Dedifferentiated amniotic fluid mesenchymal stem cell (primary cell): Measurements from ENCODE around the gene NPTXR.

Experiments
- DNase-seq: peaks from one replicate; pipeline ENCODE4 v3.0.0-alpha.2; 2016; ENCODE audit errors: extremely low spot score

NPTXR gene

DNA sequence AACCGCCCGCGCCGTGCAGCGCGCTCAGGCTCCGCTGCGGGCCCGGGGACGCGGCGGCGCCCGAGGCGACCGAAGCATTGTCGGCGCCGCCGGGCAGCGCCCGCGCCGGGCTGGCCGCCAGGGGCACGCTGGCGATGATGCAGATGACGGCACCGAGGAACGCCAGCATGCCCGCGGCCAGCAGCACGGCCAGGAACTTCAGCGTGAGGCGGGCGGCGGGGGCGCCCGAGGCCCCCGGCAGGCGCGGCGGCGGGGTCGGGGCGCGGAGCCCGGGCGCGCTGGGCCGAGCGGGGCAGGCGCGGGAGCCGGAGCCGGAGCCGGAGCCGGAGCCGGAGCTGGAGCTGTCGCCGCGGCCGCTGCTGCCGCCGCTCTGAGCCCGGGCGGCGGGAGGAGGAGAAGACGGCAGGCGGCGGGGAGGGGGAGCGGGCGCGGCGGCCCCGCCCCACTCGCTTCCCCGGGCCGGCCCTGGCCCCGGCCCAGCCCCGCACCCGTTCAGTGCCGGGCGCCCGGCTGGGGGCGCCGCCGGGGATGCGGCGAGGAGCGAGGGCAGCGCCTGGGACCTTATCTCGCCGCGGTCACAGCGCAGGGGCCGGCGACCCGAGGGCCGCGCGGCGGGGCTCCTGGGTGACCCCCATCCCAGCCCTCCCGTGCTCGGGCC is at the start of gene NPTXR:
Gene NPTXR (minus strand): TSS at position 372 of the 658 bp plus-strand sequence.
- no peak for DNase-seq

DNA sequence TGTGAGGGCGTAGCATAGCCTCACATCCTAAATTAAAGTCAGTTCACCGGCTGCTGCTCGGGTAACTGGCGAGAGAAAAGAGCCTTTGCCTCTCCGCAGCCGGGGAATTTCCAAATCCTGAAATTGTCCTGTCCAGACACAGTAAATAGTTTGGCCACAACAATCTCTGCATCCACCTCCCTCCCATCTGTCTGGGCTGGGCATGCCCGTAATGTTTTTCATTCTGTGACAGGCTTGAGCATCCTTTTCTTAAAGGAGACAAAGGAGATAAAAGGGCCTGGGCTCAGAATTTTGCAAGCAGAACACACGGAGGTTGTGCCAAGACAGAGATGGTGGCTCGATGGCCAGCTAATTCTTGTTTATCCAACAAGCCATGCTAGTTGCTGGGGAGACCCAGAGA is 47.4 kb upstream of the NPTXR start:
- DNase-seq, result no peak

DNA sequence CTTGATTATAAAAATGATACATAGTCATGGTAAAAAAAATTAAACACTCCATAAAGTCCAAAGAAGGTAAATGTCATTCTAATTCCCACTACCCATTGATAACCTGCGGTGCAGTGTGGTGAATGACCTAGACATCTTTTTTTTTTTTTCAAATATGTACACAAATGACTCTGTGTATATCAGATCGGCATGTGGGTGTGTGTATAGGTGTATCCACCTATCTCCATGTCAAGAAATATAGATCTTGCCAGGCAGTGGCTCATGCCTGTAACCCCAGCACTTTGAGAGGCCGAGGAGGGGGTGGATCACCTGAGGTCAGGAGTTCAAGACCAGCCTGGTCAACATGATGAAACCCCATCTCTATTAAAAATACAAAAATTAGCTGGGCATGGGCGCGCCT is 46.5 kb upstream of the NPTXR start:
- no peak for DNase-seq

DNA sequence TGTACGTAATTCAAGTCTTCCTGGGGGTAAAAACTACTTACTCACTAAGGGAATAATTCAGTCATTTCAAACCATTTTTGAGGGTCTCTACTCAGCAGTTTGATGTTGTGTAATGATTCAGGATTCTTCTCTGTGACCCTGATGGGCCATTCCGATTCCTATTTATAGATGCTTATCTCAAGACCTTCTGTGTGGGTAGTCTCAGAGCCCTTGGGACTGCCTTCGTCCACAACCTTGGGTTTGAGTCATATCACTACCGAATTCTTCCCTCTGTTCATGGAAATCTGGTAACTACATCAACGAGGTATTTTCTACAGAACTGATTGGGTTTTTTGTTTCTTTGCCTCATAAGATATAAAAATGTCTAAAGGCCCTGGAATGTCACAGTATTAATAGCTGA is 42.5 kb upstream of the NPTXR start:
- DNase-seq, result no peak

DNA sequence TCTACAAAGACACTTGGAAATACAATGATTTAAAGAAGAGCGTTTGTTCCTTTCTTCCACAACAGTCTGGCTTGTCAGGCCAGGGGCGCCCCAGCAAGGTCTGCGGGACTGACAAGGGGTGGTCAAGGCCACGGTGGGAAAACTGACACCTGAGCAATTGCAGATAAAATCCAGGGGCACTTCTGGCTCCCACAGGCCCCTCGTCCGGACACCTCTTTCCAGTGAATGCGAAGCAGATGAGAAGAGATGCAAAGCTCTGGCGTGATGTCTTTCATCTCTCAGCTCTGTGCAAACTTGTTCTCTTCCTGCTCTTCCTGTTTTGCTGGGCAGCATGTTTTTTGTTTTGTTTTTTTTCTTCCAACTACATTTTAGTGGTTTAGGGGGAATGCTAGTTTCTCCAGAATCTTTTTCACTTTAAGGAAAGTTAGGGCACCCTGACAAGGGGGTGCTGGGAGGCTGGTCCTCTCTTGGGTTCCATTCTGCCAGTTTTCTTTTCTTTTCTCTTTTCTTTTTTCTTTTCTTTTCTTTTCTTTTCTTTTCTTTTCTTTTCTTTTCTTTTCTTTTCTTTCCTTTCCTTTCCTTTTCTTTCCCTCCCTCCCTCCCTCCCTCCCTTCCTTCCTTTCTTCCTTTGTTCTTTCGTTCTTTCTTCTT is 39.3 kb upstream of the NPTXR start:
- DNase-seq, result no peak

DNA sequence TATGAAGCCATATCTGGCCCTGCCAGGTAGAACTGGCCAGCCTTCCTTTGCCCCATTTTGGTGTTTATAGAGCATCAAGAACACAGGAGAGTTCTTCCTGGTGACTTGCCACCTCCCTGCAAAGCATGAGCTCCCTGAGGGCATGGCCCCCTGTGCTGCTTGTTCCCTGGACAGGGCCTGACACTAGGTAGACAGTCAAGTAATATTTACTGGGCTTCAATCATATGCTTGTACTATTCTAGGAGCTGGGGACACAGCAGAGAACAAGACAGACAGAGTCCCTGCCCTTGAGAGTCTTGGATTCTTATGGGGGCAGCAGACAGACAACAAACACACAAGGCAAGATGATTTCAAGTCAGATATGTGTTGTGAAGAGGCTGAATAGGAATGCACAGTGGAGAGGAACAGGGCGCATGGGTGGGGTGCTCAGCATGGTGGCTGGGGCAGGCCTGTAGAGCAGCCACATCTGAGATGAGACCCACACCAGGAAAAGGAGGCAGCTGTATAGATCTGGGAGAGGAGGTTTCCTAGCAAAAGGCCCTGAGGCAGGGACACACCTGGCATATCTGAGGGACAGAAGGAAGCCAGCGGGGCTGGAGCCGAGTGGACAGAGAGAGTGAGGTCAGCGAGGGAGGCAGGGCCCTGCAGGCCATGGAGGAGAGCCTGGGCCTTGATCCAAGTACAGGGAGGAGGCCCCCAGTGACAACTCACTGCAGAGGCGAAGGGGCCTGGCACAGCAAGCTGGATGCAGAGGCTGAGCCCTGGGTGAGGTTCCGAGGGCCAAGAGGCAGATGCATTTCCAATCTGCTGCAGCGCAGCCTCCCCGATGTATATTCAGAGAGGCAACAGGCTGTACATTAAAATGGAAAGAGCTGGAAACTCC is 38.4 kb upstream of the NPTXR start:
- DNase-seq, result no peak

DNA sequence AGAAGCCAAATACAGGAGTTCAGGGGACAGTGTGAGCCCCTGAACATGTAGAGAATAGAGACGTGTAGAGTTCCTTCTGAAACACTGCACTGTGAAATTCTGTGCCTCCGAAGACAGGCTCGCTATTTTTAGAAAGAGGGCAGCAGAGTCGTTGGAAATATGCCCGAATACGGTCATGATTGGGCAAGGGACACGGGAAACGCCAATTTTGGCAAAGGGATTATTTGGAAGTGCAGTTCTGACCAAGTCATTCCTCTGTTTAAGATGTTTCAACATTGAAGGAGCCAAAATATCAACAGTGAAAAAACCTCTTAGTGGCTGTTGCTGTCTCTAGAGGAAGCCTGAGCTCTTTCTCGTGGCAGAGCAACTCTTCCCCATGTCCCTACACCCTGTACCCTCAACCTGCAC is 37.6 kb upstream of the NPTXR start:
- DNase-seq, result peak; percentile 71

DNA sequence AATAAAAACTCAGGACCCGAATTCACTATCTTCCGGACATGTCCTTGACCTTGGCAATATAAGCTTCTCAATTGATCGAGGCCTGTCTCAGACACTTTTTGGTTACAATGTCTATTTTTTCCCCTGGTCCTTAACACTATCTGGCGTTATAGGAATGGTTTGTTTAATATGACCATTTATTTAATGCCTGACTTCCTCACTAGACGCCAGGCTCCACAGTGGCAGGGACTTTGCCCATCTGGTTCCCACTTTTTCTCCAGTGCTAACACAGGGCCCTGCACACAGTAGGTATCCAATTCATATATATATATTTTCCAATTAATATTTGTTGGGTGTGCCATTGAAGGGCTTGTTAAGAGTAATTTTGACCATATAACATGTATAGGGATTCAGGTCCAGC is 36.1 kb upstream of the NPTXR start:
- DNase-seq, result no peak

DNA sequence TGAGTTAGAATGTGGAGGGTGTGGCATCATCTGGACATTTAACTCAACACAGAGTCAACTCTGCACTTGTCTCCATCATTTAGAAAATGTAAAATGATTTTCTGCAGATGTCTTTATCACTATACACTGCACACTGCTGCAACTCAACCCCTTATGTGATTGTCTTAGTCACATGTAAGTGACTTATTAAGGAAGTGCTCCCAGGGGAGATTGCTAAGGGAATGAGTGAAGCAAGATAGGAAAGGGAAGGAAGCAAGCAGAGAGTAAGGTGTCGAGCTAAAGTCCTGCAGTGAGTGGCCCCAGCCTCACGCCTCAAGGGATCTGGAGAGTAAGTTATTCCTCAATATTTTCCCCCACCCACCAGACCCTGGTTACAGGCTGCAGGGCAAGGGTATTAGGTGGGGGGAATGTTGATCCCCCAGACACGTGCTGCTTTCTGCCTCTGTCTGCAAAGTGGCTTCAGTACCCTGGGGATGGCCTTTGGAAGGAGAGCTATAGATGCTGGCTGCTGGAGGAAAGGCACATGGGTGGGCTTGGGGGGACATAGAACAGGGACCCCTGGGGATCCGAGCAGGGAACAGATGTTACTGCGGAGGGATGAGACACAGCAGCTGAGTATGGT is 35.4 kb upstream of the NPTXR start:
- DNase-seq, result no peak

DNA sequence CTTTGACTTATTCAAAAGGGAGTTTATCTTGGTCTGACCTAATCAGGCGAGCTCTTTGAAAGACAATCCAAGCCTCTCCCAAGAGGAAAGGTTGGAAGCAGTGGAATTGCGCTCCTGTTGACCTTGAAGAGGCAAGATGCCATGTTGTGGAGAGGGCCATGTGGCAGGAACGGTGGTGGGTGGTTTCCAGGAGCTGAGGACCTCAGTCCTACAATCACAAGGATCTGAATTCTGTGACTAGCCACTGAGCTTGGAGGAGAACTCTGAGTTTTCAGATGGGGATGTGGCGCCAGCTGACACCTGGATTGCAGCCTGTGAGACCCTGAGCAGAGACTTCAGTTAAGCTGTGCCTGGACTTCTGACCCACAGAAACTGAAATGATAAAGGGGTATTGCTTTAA is 34.2 kb upstream of the NPTXR start:
- no peak for DNase-seq

DNA sequence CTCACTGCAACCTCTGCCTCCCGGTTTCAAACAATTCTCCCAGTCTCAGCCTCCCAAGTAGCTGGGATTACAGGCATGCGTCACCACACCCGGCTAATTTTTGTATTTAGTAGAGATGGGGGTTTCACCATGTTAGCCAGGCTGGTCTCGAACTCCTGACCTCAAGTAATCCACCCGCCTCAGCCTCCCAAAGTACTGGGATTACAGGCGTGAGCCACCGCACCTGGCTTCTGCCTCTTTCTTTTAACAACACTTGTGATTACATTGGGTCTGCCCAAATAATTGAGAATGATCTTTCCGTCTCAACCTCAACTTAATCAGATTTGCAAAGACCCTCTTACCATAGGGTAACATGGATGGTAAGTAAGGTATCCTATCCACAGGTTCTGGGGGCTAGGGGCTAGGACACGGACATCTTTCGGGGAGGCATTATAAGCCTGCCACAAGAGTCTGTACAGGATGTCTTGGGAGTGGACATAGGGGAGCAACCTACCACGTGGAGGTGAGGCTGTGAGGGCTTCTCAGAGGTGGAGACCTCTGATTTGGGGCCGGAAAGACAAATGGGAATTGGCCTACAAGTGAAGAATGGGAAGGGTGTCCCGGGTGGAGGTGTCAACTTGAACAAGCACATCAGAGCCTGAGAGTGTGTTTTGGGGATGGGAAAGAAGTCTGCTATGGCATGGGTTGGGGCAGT is 30.8 kb upstream of the NPTXR start:
- no peak for DNase-seq

DNA sequence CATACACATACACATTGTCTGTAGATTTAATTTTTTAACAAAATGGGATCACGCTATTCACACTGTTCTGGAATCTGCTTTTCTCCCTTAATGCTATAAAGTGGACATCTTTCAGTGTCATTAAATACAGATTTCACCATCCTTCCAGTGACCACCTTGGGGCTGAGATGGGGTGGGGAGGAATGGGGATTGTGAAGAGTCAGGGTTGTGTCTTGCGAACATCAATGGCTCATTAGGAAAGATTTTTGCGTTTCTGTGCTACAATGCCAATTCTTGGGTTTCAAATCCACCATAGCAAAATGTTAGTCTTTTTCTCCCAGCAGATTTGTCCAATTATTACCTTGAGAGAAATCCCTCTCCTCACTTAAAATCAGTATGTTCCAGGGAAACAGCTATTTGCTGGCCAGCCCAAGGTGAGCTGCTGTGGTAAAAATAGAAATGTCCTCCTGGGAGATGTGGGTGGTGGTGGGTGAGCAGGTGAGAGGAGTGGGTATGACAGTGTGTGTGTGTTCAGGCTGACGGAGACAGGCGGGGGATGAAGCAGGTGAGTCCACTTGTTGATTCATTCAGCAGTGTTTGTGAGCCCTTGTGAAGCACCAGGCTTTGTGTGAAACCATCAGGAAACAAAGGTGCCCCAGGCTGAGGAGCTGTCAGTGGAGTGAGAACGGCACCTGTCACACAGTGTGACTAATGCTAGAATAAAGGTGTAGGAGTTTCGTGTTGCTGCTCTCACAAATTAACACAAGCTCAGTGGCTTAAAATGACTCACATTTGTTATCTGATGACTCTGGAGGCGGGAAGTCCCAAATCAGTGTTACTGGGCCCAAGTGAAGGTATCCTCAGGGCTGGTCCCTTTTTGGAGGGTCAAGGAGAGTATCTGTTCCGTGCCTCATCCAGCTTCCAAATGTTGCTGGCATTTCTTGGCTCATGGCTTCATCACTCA is 29.9 kb upstream of the NPTXR start:
- DNase-seq, result no peak

DNA sequence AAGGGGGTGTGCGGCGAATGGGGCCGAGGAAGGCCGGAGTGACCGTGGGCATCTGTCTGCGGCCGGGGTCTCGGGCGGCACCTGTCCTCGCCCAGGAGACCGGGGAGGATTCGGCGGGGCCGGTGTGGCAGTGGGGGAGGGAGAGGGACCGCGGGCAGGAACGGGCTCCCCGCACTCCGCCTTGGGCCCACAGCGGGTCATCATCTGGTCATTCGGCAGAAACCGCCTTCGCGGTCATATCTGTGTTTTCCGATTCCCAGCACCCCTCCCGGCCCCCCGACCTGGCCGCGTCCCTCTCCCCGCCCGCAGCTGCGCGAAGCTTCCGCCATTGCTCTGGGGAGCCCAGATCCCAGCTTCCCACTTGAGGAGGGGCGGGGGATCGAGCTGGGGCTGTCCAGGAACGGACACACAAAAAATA is 29.0 kb upstream of the NPTXR start:
- DNase-seq, result peak; percentile 56

DNA sequence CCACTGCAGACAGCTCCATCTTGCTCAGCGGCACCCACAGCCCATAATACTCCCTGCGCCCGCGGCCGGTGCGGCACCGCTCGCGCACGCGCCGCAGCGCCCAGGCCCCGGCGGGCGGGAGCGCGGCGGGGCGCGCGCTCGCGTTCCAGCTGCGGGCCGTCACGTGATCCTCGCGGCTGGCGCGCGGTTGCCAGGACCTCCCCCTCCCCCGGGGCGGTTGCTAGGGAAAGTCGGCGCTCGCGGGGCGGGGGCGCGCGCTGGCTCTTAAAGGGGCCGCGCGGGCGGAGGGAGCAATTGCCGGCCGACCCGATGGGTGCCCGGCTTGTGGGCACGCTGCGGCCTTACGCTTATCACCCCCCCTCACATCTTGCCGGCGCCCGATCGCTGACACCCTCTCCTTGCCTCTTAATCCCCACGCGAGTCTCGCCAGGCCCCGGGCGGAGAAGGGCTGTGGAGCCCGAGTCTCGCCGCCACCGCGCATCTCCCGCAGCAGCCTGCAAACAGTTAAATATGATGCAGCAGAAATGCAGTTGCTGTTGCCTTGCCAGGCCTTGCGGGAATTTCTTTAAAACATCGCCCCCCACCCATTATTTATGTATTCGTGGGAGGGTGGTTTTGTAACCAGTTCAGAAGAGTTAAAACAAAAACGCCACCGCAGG is 28.5 kb upstream of the NPTXR start, which contains the start of gene CBX6:
Gene CBX6 (minus strand): TSS at position 45 of the 659 bp plus-strand sequence. CDS start 26 bp downstream, at position 19.
- peak; percentile 89 for DNase-seq

DNA sequence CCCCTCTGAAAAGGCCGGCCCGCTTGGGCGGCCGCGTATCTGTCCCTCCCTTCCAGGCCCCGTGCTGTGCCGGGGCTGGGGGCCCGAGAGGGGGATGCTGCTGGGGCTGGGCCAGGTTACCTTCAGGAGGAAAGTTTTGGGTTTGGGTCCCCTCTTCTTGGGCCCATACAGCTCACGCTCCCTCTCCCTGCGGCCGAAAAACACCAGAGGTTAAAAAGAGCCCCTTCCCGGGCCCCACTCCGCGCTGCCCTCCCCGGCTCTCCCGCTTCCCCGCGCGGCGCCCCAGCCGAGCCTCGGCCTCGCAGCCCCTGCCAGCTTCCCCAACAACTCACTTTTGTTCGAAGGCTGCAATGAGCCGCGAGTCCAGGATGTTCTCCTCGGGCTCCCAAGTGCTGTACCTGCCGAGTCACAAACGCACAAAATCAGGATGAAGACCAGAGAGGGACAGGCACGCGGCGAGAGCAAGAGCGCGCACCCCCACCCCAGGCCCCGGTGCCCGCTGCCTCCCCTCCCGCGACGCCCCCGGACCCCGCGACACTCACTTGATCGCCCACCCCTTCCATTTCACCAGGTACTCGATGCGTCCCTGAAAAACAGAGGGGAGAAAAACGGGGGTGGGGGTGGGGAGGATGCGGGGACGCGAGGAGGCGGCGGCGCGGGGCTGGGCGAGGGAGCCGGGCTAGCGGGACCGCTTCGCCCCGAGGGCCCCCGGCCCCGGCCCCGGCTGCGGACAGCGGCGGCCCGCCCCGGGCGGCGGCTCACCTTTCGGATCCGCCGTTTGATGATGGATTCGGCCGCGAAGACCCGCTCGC is 27.7 kb upstream of the NPTXR start:
- peak; percentile 17 for DNase-seq

DNA sequence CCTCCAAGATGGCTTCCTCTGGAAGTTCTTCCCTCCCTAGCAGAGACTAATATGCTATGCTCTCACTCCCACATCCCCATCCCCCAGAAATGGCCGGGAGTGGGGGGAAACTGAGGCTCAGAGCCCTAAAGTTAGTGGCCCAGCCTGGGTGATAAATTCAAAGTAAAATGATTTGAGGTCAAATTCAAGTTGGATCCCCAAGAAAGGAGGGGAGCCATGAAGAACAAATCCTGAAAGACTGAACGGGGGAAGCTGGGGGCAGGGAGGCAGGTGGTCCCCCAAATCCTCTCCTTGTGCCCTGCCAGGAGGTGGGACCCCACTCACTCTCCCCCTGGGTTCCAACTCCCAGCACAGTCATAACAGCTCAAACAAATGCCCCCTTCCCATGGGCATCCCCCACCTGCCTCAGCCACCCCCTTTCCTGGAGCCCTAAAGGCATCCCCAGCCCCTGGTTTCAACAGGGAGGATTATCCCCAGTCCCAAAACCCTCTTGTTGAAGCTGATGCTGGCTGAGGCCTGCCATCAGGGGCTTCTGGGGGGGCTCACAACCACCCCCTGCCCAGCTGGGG is 27.0 kb upstream of the NPTXR start:
- no peak for DNase-seq

DNA sequence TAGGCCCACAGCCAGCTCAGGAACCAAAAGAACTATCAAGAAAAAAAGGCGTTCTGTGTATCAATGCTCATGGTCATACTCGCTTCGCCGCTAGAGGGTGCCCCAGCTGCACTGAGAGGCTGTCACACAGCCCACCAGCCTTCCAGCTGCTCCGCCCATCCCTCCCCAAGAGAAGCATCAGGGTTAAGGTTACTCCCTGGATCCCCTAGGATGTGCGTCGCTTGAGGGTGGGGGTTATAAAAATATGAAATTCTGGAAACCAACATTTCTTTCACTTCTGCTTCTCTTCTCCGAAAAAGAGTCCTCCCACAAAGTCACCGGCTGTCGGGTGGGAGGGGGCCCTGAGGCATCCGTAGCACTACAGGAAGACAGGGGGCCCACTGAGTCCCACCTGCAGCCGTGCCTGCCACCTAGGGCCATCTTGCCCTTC is 26.5 kb upstream of the NPTXR start:
- peak; percentile 84 for DNase-seq

DNA sequence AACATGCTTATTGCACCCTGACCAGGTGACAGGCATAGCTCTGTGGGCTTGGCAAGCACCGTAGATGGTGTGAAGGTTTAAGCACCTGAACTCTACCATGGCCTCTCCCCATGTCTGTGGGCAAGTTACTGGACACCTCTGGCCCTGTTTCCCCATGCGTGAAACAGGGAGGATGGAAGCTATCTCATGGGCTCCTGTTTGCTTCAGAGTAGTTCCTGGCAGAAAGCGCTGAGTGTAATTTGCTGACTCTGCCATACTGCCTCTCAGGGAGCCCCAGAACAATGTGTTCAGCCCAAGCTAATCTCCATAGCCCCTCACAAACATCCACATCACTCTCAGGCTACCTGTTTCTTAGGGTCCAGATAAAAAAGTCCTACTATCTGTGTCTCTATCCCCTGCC is 25.8 kb upstream of the NPTXR start:
- DNase-seq, result no peak
